Uterus (tissue), 4 donors: ENCODE measurements around the gene SPATS2L. TPM values are rescaled to one million over a fixed set of nuclear protein-coding genes. Genes with fewer than 3 reads are reported as not detected.

Experiments used
- DNase-seq, 2 donors: peaks; one replicate each; pipeline ENCODE4 v3.0.0-alpha.2; 2019 to 2020
- H3K27ac ChIP-seq, 2 donors: fragments of 200-600 bp; sonication (generic); 1 replicate in 1 of 2; 2 replicates in 1 of 2; pipeline ENCODE4 v1.5.1; 2016 to 2018
- H3K27me3 ChIP-seq, 2 donors: fragments of 200-600 bp; sonication (generic); one replicate each; pipeline ENCODE4 v1.5.1; 2018 to 2019; ENCODE audit warnings: control low read depth in 1 of 2
- H3K36me3 ChIP-seq, 2 donors: fragments of 200-600 bp; sonication (generic); one replicate each; pipeline ENCODE4 v1.5.1; 2019; ENCODE audit warnings: control low read depth in 1 of 2
- H3K4me1 ChIP-seq, 2 donors: fragments of 200-600 bp; sonication (generic); one replicate each; pipeline ENCODE4 v1.5.1; 2018 to 2019; ENCODE audit warnings: control low read depth in 1 of 2
- H3K4me3 ChIP-seq, 2 donors: fragments of 200-600 bp; sonication (generic); 1 replicate in 1 of 2; 2 replicates in 1 of 2; pipeline ENCODE4 v1.5.1; 2018 to 2019; ENCODE audit warnings: mild to moderate bottlenecking in 1 of 2
- H3K9me3 ChIP-seq, 2 donors: fragments of 200-600 bp; sonication (generic); one replicate each; pipeline ENCODE4 v1.5.1; 2019; ENCODE audit warnings: control low read depth in 1 of 2
- CTCF ChIP-seq, 4 experiments: fragments of 200-600 bp in 2 of 4; fragments of 450-650 bp in 2 of 4; sonication (generic) in 2 of 4; IDR thresholded peaks; one replicate each; pipeline ENCODE4 v1.5.1; 2016 to 2019; ENCODE audit warnings: antibody characterized with exemption in 4 of 4, mild to moderate bottlenecking in 2 of 4, moderate library complexity in 1 of 4
- POLR2A ChIP-seq, 2 donors: fragments of 450-650 bp; IDR thresholded peaks; one replicate each; pipeline ENCODE4 v1.6.1; 2016; ENCODE audit warnings: antibody characterized with exemption in 2 of 2, mild to moderate bottlenecking in 1 of 2, moderate library complexity in 1 of 2
- intact Hi-C: fragments of 100-400 bp; cut with DNase I; formaldehyde crosslinking; loops from one replicate; pipeline ENCODE4 v1.15.1; 2023; ENCODE audit warnings: low total_unique reads
- total RNA-seq, 4 donors: library from RNA; depleted of rRNA in 3 of 4; stranded (reverse); fragments of >200 nt in 3 of 4; gene quantifications; one replicate each; pipeline versions ENCODE4 v1.1.0 to v1.2.4, GENCODE V29; 2014 to 2023
- donor health status: DM: yes; HTN: yes; CAD: no.

The SPATS2L gene
- total RNA-seq, 4 donors from 2014 or later: 20.6 to 99.3 (median 73.1) TPM

GRCh38 chr2:200417366-200417765 lies 110.9 kb downstream of the SPATS2L start:
- no peak for TF ChIP-seq CTCF (IDR thresholded peaks at IDR 0.05)
- no peak for TF ChIP-seq POLR2A (IDR thresholded peaks at IDR 0.05)
- intact Hi-C loops: no loop called here
- no peak overlapping the region for H3K27ac ChIP-seq
- H3K4me1 ChIP-seq: no peaks in the 10 kb centered on the region
- H3K4me3 ChIP-seq: no peak overlapping the region
- DNase-seq: no peak
- H3K9me3 ChIP-seq: no peaks in the 10 kb centered on the region
- no peaks in the 10 kb centered on the region for H3K36me3 ChIP-seq
- H3K27me3 ChIP-seq: no peaks in the 10 kb centered on the region

- Histone ChIP-seq H3K4me3 (no peak overlapping the region), H3K36me3 (no peaks in the 10 kb centered on the region), H3K27me3 (no peaks in the 10 kb centered on the region), H3K9me3 (no peaks in the 10 kb centered on the region), H3K27ac (no peak overlapping the region), H3K4me1 (no peaks in the 10 kb centered on the region)
- no peak for TF ChIP-seq POLR2A (IDR thresholded peaks at IDR 0.05)
- TF ChIP-seq CTCF (IDR thresholded peaks at IDR 0.05): no peak
- no peak for DNase-seq
- intact Hi-C loops: no loop called here
These were observed 111.9 kb downstream of the SPATS2L start for GRCh38 chr2:200418399-200418798.

- DNase-seq: no peak
- no peaks in the 10 kb centered on the region for H3K27me3 ChIP-seq
- TF ChIP-seq POLR2A (IDR thresholded peaks at IDR 0.05) (no peak), CTCF (IDR thresholded peaks at IDR 0.05) (no peak)
- intact Hi-C loops: no loop called here
- no peaks in the 10 kb centered on the region for H3K9me3 ChIP-seq
- no peak overlapping the region for H3K4me3 ChIP-seq
- no peaks in the 10 kb centered on the region for H3K36me3 ChIP-seq
- no peak overlapping the region for H3K27ac ChIP-seq
- no peaks in the 10 kb centered on the region for H3K4me1 ChIP-seq
These were observed 112.8 kb downstream of the SPATS2L start for GRCh38 chr2:200419325-200419724.

GRCh38 chr2:200421270-200421669 lies 114.8 kb downstream of the SPATS2L start:
- no peaks in the 10 kb centered on the region for H3K36me3 ChIP-seq
- intact Hi-C loops: no loop called here
- TF ChIP-seq CTCF (IDR thresholded peaks at IDR 0.05): no peak
- TF ChIP-seq POLR2A (IDR thresholded peaks at IDR 0.05): no peak
- no peak for DNase-seq
- no peaks in the 10 kb centered on the region for H3K4me1 ChIP-seq
- H3K9me3 ChIP-seq: no peaks in the 10 kb centered on the region
- H3K27ac ChIP-seq: no peak overlapping the region
- no peaks in the 10 kb centered on the region for H3K27me3 ChIP-seq
- H3K4me3 ChIP-seq: no peak overlapping the region

GRCh38 chr2:200422071-200422470 lies 115.6 kb downstream of the SPATS2L start:
- Histone ChIP-seq H3K27ac (no peak overlapping the region), H3K4me1 (no peaks in the 10 kb centered on the region), H3K4me3 (no peak overlapping the region), H3K9me3 (no peaks in the 10 kb centered on the region), H3K36me3 (no peaks in the 10 kb centered on the region), H3K27me3 (no peaks in the 10 kb centered on the region)
- DNase-seq: no peak
- TF ChIP-seq CTCF (IDR thresholded peaks at IDR 0.05) (no peak), POLR2A (IDR thresholded peaks at IDR 0.05) (no peak)
- intact Hi-C loops: no loop called here
